SW 1271 (cell line): Measurements from ENCODE around the gene PPHLN1.
A peak's percentile ranks its signal among the peaks of the same experiment; 100 is the strongest.
"Not testable (repeated sequence)": the region's sequence is repeated elsewhere in the genome, so short reads cannot be mapped to it uniquely, and the experiment has no call there.

ENCODE experiments used
- DNase-seq, 2 experiments: peaks; one replicate each; lab custom pipeline; 2025; lab: John Stamatoyannopoulos, UW

The PPHLN1 gene

GRCh38 chr12:42370013-42370412 is 44.0 kb downstream of the PPHLN1 start:
- no peak for DNase-seq

- peak in 1 of 2 experiments; percentile 64 for DNase-seq
These were observed 46.3 kb downstream of the PPHLN1 start for GRCh38 chr12:42372154-42372791.

- no peak for DNase-seq
These were observed 47.7 kb downstream of the PPHLN1 start for GRCh38 chr12:42373669-42374068.

GRCh38 chr12:42380733-42381132 is 54.8 kb downstream of the PPHLN1 start:
- no peak for DNase-seq

- no peak for DNase-seq
These were observed 56.2 kb downstream of the PPHLN1 start for GRCh38 chr12:42382013-42382696.

GRCh38 chr12:42385326-42385841 is 59.4 kb downstream of the PPHLN1 start:
- DNase-seq = no peak

GRCh38 chr12:42386308-42386707 is 60.3 kb downstream of the PPHLN1 start:
- no peak for DNase-seq

- DNase-seq = not testable (repeated sequence)
These were observed 62.1 kb downstream of the PPHLN1 start for GRCh38 chr12:42388086-42388485.

- no peak for DNase-seq
These were observed 68.5 kb downstream of the PPHLN1 start for GRCh38 chr12:42394429-42394828.

- no peak for DNase-seq
These were observed 70.7 kb downstream of the PPHLN1 start for GRCh38 chr12:42396473-42397259.

GRCh38 chr12:42402821-42403411 is 76.9 kb downstream of the PPHLN1 start:
- no peak for DNase-seq

GRCh38 chr12:42407306-42407705 is 81.3 kb downstream of the PPHLN1 start:
- DNase-seq = no peak

- DNase-seq = no peak
These were observed 83.5 kb downstream of the PPHLN1 start for GRCh38 chr12:42409471-42409870.

GRCh38 chr12:42410340-42410739 is 84.4 kb downstream of the PPHLN1 start:
- DNase-seq = no peak

- DNase-seq = no peak
These were observed 94.4 kb downstream of the PPHLN1 start for GRCh38 chr12:42420395-42420794.

- no peak for DNase-seq
These were observed 96.1 kb downstream of the PPHLN1 start for GRCh38 chr12:42421844-42422779.

GRCh38 chr12:42422785-42423184 is 96.8 kb downstream of the PPHLN1 start:
- no peak for DNase-seq

- DNase-seq = peak; percentile 40 to 78
These were observed 100.8 kb downstream of the PPHLN1 start for GRCh38 chr12:42426746-42427145.

- no peak for DNase-seq
These were observed 102.9 kb downstream of the PPHLN1 start for GRCh38 chr12:42428850-42429249.

GRCh38 chr12:42432517-42433140 is 106.7 kb downstream of the PPHLN1 start:
- no peak for DNase-seq

GRCh38 chr12:42440608-42441007 is 114.6 kb downstream of the PPHLN1 start:
- DNase-seq = no peak
